ENCODE data around the gene TBC1D4.

The TBC1D4 gene

GRCh38 chr13:75399168-75399878 lies 82.6 kb downstream of the TBC1D4 start:
- Histone ChIP-seq H3K4me1 (ENCODE audit: insufficient read depth, low read length) (peaks cover 12% of the 10 kb centered on the region), H3K9me3 (ENCODE audit: low read length) (no peaks in the 10 kb centered on the region), H3K27me3 (ENCODE audit: insufficient read depth, low read length) (no peaks in the 10 kb centered on the region), H3K4me3 (ENCODE audit: low read length) (no peak overlapping the region), H3K36me3 (ENCODE audit: insufficient read depth, low read length) (no peaks in the 10 kb centered on the region), H2AFZ (ENCODE audit: low read depth, low read length) (no peak overlapping the region)

GRCh38 chr13:75398072-75398471 lies 83.9 kb downstream of the TBC1D4 start:
- H3K27me3 ChIP-seq (ENCODE audit: insufficient read depth, low read length), result no peaks in the 10 kb centered on the region
- no peaks in the 10 kb centered on the region for H3K9me3 ChIP-seq (ENCODE audit: low read length)
- H3K4me1 ChIP-seq (ENCODE audit: insufficient read depth, low read length), result peaks cover 4% of the 10 kb centered on the region
- H3K36me3 ChIP-seq (ENCODE audit: insufficient read depth, low read length), result no peaks in the 10 kb centered on the region
- no peak overlapping the region for H3K4me3 ChIP-seq (ENCODE audit: low read length)
- H2AFZ ChIP-seq (ENCODE audit: low read depth, low read length), result no peak overlapping the region

- Histone ChIP-seq H3K9me3 (ENCODE audit: low read length) (no peaks in the 10 kb centered on the region), H3K4me3 (ENCODE audit: low read length) (no peak overlapping the region), H3K4me1 (ENCODE audit: insufficient read depth, low read length) (no peaks in the 10 kb centered on the region), H3K27me3 (ENCODE audit: insufficient read depth, low read length) (no peaks in the 10 kb centered on the region), H2AFZ (ENCODE audit: low read depth, low read length) (no peak overlapping the region), H3K36me3 (ENCODE audit: insufficient read depth, low read length) (no peaks in the 10 kb centered on the region)
Measured at GRCh38 chr13:75395901-75396300, 86.1 kb downstream of the TBC1D4 start.

GRCh38 chr13:75395066-75395465 lies 86.9 kb downstream of the TBC1D4 start:
- no peak overlapping the region for H3K4me3 ChIP-seq (ENCODE audit: low read length)
- no peaks in the 10 kb centered on the region for H3K9me3 ChIP-seq (ENCODE audit: low read length)
- H3K4me1 ChIP-seq (ENCODE audit: insufficient read depth, low read length), result no peaks in the 10 kb centered on the region
- no peaks in the 10 kb centered on the region for H3K36me3 ChIP-seq (ENCODE audit: insufficient read depth, low read length)
- no peak overlapping the region for H2AFZ ChIP-seq (ENCODE audit: low read depth, low read length)
- H3K27me3 ChIP-seq (ENCODE audit: insufficient read depth, low read length), result no peaks in the 10 kb centered on the region

- Histone ChIP-seq H3K36me3 (ENCODE audit: insufficient read depth, low read length) (no peaks in the 10 kb centered on the region), H2AFZ (ENCODE audit: low read depth, low read length) (no peak overlapping the region), H3K27me3 (ENCODE audit: insufficient read depth, low read length) (no peaks in the 10 kb centered on the region), H3K4me1 (ENCODE audit: insufficient read depth, low read length) (no peaks in the 10 kb centered on the region), H3K9me3 (ENCODE audit: low read length) (no peaks in the 10 kb centered on the region), H3K4me3 (ENCODE audit: low read length) (no peak overlapping the region)
Measured at GRCh38 chr13:75393839-75394520, 88.0 kb downstream of the TBC1D4 start.

GRCh38 chr13:75391432-75392100 lies 90.4 kb downstream of the TBC1D4 start:
- Histone ChIP-seq H2AFZ (ENCODE audit: low read depth, low read length) (no peak overlapping the region), H3K36me3 (ENCODE audit: insufficient read depth, low read length) (no peaks in the 10 kb centered on the region), H3K9me3 (ENCODE audit: low read length) (no peaks in the 10 kb centered on the region), H3K27me3 (ENCODE audit: insufficient read depth, low read length) (no peaks in the 10 kb centered on the region), H3K4me3 (ENCODE audit: low read length) (no peak overlapping the region), H3K4me1 (ENCODE audit: insufficient read depth, low read length) (no peaks in the 10 kb centered on the region)

GRCh38 chr13:75390229-75390628 lies 91.7 kb downstream of the TBC1D4 start:
- no peaks in the 10 kb centered on the region for H3K27me3 ChIP-seq (ENCODE audit: insufficient read depth, low read length)
- no peaks in the 10 kb centered on the region for H3K4me1 ChIP-seq (ENCODE audit: insufficient read depth, low read length)
- H3K36me3 ChIP-seq (ENCODE audit: insufficient read depth, low read length), result no peaks in the 10 kb centered on the region
- H2AFZ ChIP-seq (ENCODE audit: low read depth, low read length), result no peak overlapping the region
- H3K9me3 ChIP-seq (ENCODE audit: low read length), result no peaks in the 10 kb centered on the region
- H3K4me3 ChIP-seq (ENCODE audit: low read length), result no peak overlapping the region

- Histone ChIP-seq H3K9me3 (ENCODE audit: low read length) (no peaks in the 10 kb centered on the region), H3K36me3 (ENCODE audit: insufficient read depth, low read length) (no peaks in the 10 kb centered on the region), H3K27me3 (ENCODE audit: insufficient read depth, low read length) (no peaks in the 10 kb centered on the region), H3K4me1 (ENCODE audit: insufficient read depth, low read length) (no peaks in the 10 kb centered on the region), H3K4me3 (ENCODE audit: low read length) (no peak overlapping the region), H2AFZ (ENCODE audit: low read depth, low read length) (no peak overlapping the region)
Measured at GRCh38 chr13:75385708-75386083, 96.3 kb downstream of the TBC1D4 start.

GRCh38 chr13:75384879-75385707 lies 96.9 kb downstream of the TBC1D4 start:
- no peak overlapping the region for H3K4me3 ChIP-seq (ENCODE audit: low read length)
- H3K27me3 ChIP-seq (ENCODE audit: insufficient read depth, low read length), result no peaks in the 10 kb centered on the region
- no peaks in the 10 kb centered on the region for H3K36me3 ChIP-seq (ENCODE audit: insufficient read depth, low read length)
- H3K9me3 ChIP-seq (ENCODE audit: low read length), result no peaks in the 10 kb centered on the region
- H2AFZ ChIP-seq (ENCODE audit: low read depth, low read length), result no peak overlapping the region
- no peaks in the 10 kb centered on the region for H3K4me1 ChIP-seq (ENCODE audit: insufficient read depth, low read length)

GRCh38 chr13:75383064-75383715 lies 98.8 kb downstream of the TBC1D4 start:
- Histone ChIP-seq H3K4me1 (ENCODE audit: insufficient read depth, low read length) (no peaks in the 10 kb centered on the region), H3K9me3 (ENCODE audit: low read length) (no peaks in the 10 kb centered on the region)

GRCh38 chr13:75378301-75378700 lies 103.7 kb downstream of the TBC1D4 start:
- Histone ChIP-seq H3K36me3 (ENCODE audit: insufficient read depth, low read length) (no peaks in the 10 kb centered on the region), H3K4me1 (ENCODE audit: insufficient read depth, low read length) (peaks cover 4% of the 10 kb centered on the region), H2AFZ (ENCODE audit: low read depth, low read length) (no peak overlapping the region), H3K9me3 (ENCODE audit: low read length) (no peaks in the 10 kb centered on the region), H3K4me3 (ENCODE audit: low read length) (no peak overlapping the region), H3K27me3 (ENCODE audit: insufficient read depth, low read length) (no peaks in the 10 kb centered on the region)

More at GRCh38 chr13:75383064-75383715, 98.8 kb downstream of the TBC1D4 start:
- Histone ChIP-seq H3K27me3 (ENCODE audit: insufficient read depth, low read length) (no peaks in the 10 kb centered on the region), H3K36me3 (ENCODE audit: insufficient read depth, low read length) (no peaks in the 10 kb centered on the region), H3K4me3 (ENCODE audit: low read length) (no peak overlapping the region), H2AFZ (ENCODE audit: low read depth, low read length) (no peak overlapping the region)

- H3K9me3 ChIP-seq (ENCODE audit: low read length), result no peaks in the 10 kb centered on the region
Measured at GRCh38 chr13:75376792-75377402, 105.1 kb downstream of the TBC1D4 start.

More at GRCh38 chr13:75376792-75377402, 105.1 kb downstream of the TBC1D4 start:
- Histone ChIP-seq H3K4me1 (ENCODE audit: insufficient read depth, low read length) (peaks cover 9% of the 10 kb centered on the region), H3K36me3 (ENCODE audit: insufficient read depth, low read length) (no peaks in the 10 kb centered on the region), H3K4me3 (ENCODE audit: low read length) (no peak overlapping the region), H3K27me3 (ENCODE audit: insufficient read depth, low read length) (no peaks in the 10 kb centered on the region), H2AFZ (ENCODE audit: low read depth, low read length) (no peak overlapping the region)
